ENCODE results near the gene JUN. TPM values are rescaled to one million over a fixed set of nuclear protein-coding genes. Genes with fewer than 3 reads are reported as not detected.

Gene JUN
- total and polyA plus RNA-seq, 4 donors, result 31.3 to 275 (median 108) TPM

DNA sequence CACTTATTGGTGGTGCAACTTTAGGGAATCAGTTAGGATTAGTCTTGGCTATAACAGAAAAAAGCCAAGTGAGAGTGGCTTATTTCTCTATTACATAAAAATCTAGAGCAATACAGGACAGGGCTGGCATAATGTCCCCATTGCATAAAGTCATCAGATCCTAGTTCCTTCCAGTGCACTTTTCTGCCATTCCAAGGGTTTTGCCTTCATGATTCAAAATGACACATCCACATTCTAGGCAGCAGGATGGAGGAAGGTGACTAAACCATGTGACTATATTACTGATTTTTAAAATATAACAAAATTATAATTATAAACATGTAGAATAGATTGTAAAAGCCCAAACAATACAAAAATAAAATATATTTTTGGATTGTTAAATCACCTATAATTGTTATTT, 18.8 kb downstream of the JUN start:
- Histone ChIP-seq H3K9me3 (ENCODE audit: control insufficient read depth, low read length) (no peaks in the 10 kb centered on the region), H3K36me3 (ENCODE audit: control insufficient read depth in 1 of 2, insufficient read depth in 2 of 2, low read length in 1 of 2) (no peaks in the 10 kb centered on the region), H3K4me1 (ENCODE audit: control insufficient read depth in 1 of 2, insufficient read depth in 2 of 2, low read length in 2 of 2) (no peaks in the 10 kb centered on the region), H3K4me3 (ENCODE audit: low read length in 2 of 2) (no peak overlapping the region), H3K27me3 (ENCODE audit: control insufficient read depth in 1 of 2, insufficient read depth in 2 of 2, low read length in 1 of 2) (no peaks in the 10 kb centered on the region), H3K27ac (ENCODE audit: low read depth in 1 of 2, low read length in 2 of 2) (no peak overlapping the region)
- intact Hi-C loops (cut with DNase I), result no loop called here
- ATAC-seq (ENCODE audit: low FRiP score), result no peak
- DNase-seq, result no peak

- Histone ChIP-seq H3K27me3 (ENCODE audit: control insufficient read depth in 1 of 2, insufficient read depth in 2 of 2, low read length in 1 of 2) (no peaks in the 10 kb centered on the region), H3K4me3 (ENCODE audit: low read length in 2 of 2) (no peak overlapping the region), H3K27ac (ENCODE audit: low read depth in 1 of 2, low read length in 2 of 2) (no peak overlapping the region), H3K9me3 (ENCODE audit: control insufficient read depth, low read length) (no peaks in the 10 kb centered on the region), H3K4me1 (ENCODE audit: control insufficient read depth in 1 of 2, insufficient read depth in 2 of 2, low read length in 2 of 2) (no peaks in the 10 kb centered on the region), H3K36me3 (ENCODE audit: control insufficient read depth in 1 of 2, insufficient read depth in 2 of 2, low read length in 1 of 2) (no peaks in the 10 kb centered on the region)
- WGBS, 2 donors, result 32 to 33% methylated on average over 3 of the region's 3 CpGs
- DNase-seq (no peak), ATAC-seq (ENCODE audit: low FRiP score) (no peak)
- intact Hi-C loops (cut with DNase I), result no loop called here
Measured at GRCh38 chr1:58764294-58764978, 19.4 kb downstream of the JUN start.

DNA sequence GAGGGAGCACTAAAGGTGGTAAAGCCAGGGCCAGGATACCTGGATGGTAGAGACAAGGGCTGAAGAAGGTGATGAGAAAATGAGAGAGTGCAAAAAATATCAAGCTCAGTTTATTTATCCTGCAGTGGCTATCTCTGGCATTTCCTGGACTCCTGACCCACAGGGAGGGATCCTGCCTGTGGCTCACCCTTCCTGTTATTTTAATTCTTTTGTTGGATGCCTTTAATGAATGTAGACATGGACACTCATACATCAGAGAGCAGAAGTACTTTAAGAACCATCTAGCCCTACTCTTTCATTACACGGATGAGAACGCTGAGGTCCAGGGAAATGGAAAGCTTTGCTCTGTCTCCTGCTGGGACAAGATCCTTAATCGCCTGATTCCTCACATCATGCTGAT, 20.6 kb downstream of the JUN start:
- no peak overlapping the region for H3K27ac ChIP-seq (ENCODE audit: low read depth in 1 of 2, low read length in 2 of 2)
- no peak for ATAC-seq (ENCODE audit: low FRiP score)
- no peaks in the 10 kb centered on the region for H3K4me1 ChIP-seq (ENCODE audit: control insufficient read depth in 1 of 2, insufficient read depth in 2 of 2, low read length in 2 of 2)
- intact Hi-C loops (cut with DNase I), result no loop called here
- no peak overlapping the region for H3K4me3 ChIP-seq (ENCODE audit: low read length in 2 of 2)
- no peaks in the 10 kb centered on the region for H3K36me3 ChIP-seq (ENCODE audit: control insufficient read depth in 1 of 2, insufficient read depth in 2 of 2, low read length in 1 of 2)
- H3K27me3 ChIP-seq (ENCODE audit: control insufficient read depth in 1 of 2, insufficient read depth in 2 of 2, low read length in 1 of 2), result no peaks in the 10 kb centered on the region
- H3K9me3 ChIP-seq (ENCODE audit: control insufficient read depth, low read length), result no peaks in the 10 kb centered on the region
- 87 to 90% methylated on average over 3 of the region's 3 CpGs for WGBS, 2 donors
- no peak for DNase-seq

DNA sequence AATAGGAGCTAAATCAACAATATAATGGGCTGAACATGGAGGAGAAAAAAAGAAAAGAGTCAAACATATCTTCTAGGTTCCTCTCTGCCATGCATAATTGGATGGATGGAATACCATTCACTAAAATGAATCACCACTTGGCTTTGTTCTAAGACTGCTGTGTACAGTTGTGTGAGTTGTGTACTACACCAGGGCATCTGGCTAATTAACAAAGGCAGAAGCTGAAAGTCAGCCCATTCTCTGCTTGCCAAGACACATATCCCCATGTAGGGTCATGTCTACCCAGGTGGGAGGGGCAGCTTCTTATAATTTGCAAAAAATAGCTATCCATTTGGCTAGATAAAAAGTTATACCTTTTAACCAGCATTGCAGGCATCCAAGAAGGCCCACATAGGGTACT, 21.0 kb downstream of the JUN start:
- Histone ChIP-seq H3K36me3 (ENCODE audit: control insufficient read depth in 1 of 2, insufficient read depth in 2 of 2, low read length in 1 of 2) (no peaks in the 10 kb centered on the region), H3K27ac (ENCODE audit: low read depth in 1 of 2, low read length in 2 of 2) (no peak overlapping the region), H3K9me3 (ENCODE audit: control insufficient read depth, low read length) (no peaks in the 10 kb centered on the region), H3K4me3 (ENCODE audit: low read length in 2 of 2) (no peak overlapping the region), H3K27me3 (ENCODE audit: control insufficient read depth in 1 of 2, insufficient read depth in 2 of 2, low read length in 1 of 2) (no peaks in the 10 kb centered on the region), H3K4me1 (ENCODE audit: control insufficient read depth in 1 of 2, insufficient read depth in 2 of 2, low read length in 2 of 2) (no peaks in the 10 kb centered on the region)
- intact Hi-C loops (cut with DNase I), result no loop called here
- DNase-seq (no peak), ATAC-seq (ENCODE audit: low FRiP score) (no peak)

GRCh38 chr1:58755468-58755872, 28.4 kb downstream of the JUN start:
- Histone ChIP-seq H3K4me1 (ENCODE audit: control insufficient read depth in 1 of 2, insufficient read depth in 2 of 2, low read length in 2 of 2) (peaks cover 0 to 4% of the 10 kb centered on the region in 2 donors), H3K27me3 (ENCODE audit: control insufficient read depth in 1 of 2, insufficient read depth in 2 of 2, low read length in 1 of 2) (no peaks in the 10 kb centered on the region), H3K9me3 (ENCODE audit: control insufficient read depth, low read length) (no peaks in the 10 kb centered on the region), H3K4me3 (ENCODE audit: low read length in 2 of 2) (no peak overlapping the region), H3K36me3 (ENCODE audit: control insufficient read depth in 1 of 2, insufficient read depth in 2 of 2, low read length in 1 of 2) (no peaks in the 10 kb centered on the region), H3K27ac (ENCODE audit: low read depth in 1 of 2, low read length in 2 of 2) (peak overlapping the region; percentile 33 to 79)
- DNase-seq, result peak; percentile 87 to 91
- intact Hi-C loops (cut with DNase I), result loop anchor here in 1 of 2 donors (1.0 kb wide), 1 partner anchor 29 kb away; the partner anchor contains the start of gene JUN
- 1% methylated on average over 6 of the region's 6 CpGs for WGBS, 2 donors
- peak; percentile 86 for ATAC-seq (ENCODE audit: low FRiP score)

DNA sequence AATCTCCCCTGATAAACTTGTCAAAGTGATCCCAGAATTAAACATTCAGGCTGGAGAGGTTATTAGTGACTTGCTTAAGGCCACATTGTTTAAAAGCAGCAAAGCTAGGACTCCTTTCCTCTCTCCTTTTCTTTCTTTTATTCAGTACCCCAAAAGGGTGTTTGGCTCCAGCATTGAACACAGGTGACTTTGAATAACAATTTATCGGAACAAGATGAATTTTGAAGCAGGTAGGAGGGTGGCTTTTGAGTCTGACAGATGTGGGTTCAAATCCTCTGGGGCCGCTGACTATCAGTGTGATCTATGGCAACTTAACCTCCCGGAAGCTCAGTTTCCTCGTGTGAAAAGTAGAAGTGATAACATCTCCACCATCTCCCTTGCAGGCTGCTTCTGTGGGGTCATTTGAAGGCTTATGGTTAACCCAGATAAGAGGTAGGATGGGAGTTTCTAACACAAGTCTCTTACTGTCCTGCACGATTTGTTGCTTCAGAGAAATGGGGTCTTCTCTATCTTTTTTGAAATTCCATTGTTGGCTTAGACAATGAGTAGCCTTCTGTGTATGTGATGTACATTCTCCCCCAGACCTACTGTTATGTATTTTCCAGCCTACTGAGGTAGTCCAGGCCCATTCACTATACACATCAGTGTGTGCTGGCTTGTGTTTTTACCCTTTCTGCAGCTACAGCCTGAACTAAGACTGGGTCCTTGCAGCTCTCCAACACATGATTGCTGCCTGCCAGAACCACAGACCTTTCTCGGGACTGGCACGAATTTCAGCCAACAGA, 29.0 kb downstream of the JUN start:
- ATAC-seq (ENCODE audit: low FRiP score), result no peak
- WGBS, 2 donors, result 56 to 58% methylated on average over 7 of the region's 7 CpGs
- intact Hi-C loops (cut with DNase I), result loop anchor here in 1 of 2 donors (1.0 kb wide), 1 partner anchor 29 kb away; the partner anchor contains the start of gene JUN

DNA sequence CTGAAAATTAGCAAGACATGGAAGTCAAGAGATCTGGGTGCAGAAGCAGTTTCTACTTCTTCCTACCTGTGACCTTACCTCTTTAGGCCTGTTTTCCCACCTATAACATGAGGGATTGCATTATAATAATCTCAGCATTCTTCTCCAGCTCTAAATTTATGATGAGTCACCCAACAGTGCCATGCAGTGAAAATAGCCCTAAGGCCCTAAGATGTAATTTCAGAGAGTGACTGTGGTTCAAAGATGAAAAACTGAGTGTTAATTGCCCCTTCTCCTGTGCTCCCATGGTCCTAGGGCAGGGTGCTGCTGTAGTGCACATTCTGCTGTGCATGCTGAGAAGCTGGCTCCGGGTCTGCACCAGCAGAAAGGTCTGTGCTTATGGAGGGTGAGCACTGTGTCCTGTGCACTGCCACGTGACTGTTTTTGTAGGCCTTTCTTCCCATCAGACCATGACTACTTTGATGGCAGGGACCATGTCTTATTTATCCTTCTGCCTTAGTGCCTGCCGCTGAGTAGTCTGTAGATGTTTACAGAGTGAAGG, 29.7 kb downstream of the JUN start:
- H3K36me3 ChIP-seq (ENCODE audit: control insufficient read depth in 1 of 2, insufficient read depth in 2 of 2, low read length in 1 of 2), result no peaks in the 10 kb centered on the region
- intact Hi-C loops (cut with DNase I), result no loop called here
- no peak overlapping the region for H3K4me3 ChIP-seq (ENCODE audit: low read length in 2 of 2)
- ATAC-seq (ENCODE audit: low FRiP score) (no peak), DNase-seq (no peak)
- no peaks in the 10 kb centered on the region for H3K9me3 ChIP-seq (ENCODE audit: control insufficient read depth, low read length)
- H3K4me1 ChIP-seq (ENCODE audit: control insufficient read depth in 1 of 2, insufficient read depth in 2 of 2, low read length in 2 of 2), result peaks cover 0 to 4% of the 10 kb centered on the region in 2 donors
- WGBS, 2 donors, result 85 to 87% methylated on average over 3 of the region's 3 CpGs
- peak overlapping the region; percentile 31 to 86 for H3K27ac ChIP-seq (ENCODE audit: low read depth in 1 of 2, low read length in 2 of 2)
- no peaks in the 10 kb centered on the region for H3K27me3 ChIP-seq (ENCODE audit: control insufficient read depth in 1 of 2, insufficient read depth in 2 of 2, low read length in 1 of 2)

More for the DNA sequence above, 29.0 kb downstream of the JUN start:
- Histone ChIP-seq H3K27ac (ENCODE audit: low read depth in 1 of 2, low read length in 2 of 2) (peak overlapping the region; percentile 0 to 79), H3K9me3 (ENCODE audit: control insufficient read depth, low read length) (no peaks in the 10 kb centered on the region), H3K36me3 (ENCODE audit: control insufficient read depth in 1 of 2, insufficient read depth in 2 of 2, low read length in 1 of 2) (no peaks in the 10 kb centered on the region), H3K27me3 (ENCODE audit: control insufficient read depth in 1 of 2, insufficient read depth in 2 of 2, low read length in 1 of 2) (no peaks in the 10 kb centered on the region), H3K4me3 (ENCODE audit: low read length in 2 of 2) (no peak overlapping the region), H3K4me1 (ENCODE audit: control insufficient read depth in 1 of 2, insufficient read depth in 2 of 2, low read length in 2 of 2) (peaks cover 0 to 4% of the 10 kb centered on the region in 2 donors)
- DNase-seq, result no peak

DNA sequence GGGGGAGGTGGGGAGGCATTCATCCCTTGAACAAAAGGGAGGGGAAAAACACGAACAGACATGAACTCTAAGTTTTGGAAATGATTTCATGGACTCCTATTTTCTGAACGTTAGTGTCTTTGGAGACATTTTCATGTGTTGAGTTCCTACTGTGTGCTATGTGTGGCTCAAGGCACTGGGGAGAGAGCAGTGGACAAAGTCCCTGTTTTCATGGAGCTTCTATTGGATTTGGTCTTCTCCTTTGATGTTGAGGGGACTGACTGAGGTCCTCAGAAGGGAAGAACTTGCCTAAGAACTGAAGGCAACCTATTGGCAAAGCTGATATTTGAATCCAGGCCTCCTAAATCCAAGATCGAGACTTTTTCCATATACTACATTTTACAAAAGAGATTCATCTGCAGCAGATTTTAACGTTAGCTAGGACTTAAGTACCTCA, 30.4 kb downstream of the JUN start:
- Histone ChIP-seq H3K9me3 (ENCODE audit: control insufficient read depth, low read length) (no peaks in the 10 kb centered on the region), H3K4me3 (ENCODE audit: low read length in 2 of 2) (no peak overlapping the region), H3K27ac (ENCODE audit: low read depth in 1 of 2, low read length in 2 of 2) (peak overlapping the region in 1 of 2 donors; percentile 31), H3K27me3 (ENCODE audit: control insufficient read depth in 1 of 2, insufficient read depth in 2 of 2, low read length in 1 of 2) (no peaks in the 10 kb centered on the region), H3K4me1 (ENCODE audit: control insufficient read depth in 1 of 2, insufficient read depth in 2 of 2, low read length in 2 of 2) (peaks cover 0 to 4% of the 10 kb centered on the region in 2 donors), H3K36me3 (ENCODE audit: control insufficient read depth in 1 of 2, insufficient read depth in 2 of 2, low read length in 1 of 2) (no peaks in the 10 kb centered on the region)
- ATAC-seq (ENCODE audit: low FRiP score), result no peak
- intact Hi-C loops (cut with DNase I), result no loop called here
- no peak for DNase-seq
- 89 to 92% methylated on average over 4 of the region's 4 CpGs for WGBS, 2 donors

Data from aorta (tissue), 5 donors.